AG20443 (cell line): Measurements from ENCODE around the gene FMN1.
A peak's percentile ranks its signal among the peaks of the same experiment; 100 is the strongest.

ENCODE experiments used
- DNase-seq: peaks from one replicate; pipeline ENCODE4 v3.0.0; 2012; ENCODE audit warnings: low spot score, mixed read lengths

Gene FMN1

GRCh38 chr15:33198541-33198940 is 4.0 kb upstream of the FMN1 start:
- no peak for DNase-seq

GRCh38 chr15:33197636-33198035 is 3.1 kb upstream of the FMN1 start:
- DNase-seq = no peak

DNA sequence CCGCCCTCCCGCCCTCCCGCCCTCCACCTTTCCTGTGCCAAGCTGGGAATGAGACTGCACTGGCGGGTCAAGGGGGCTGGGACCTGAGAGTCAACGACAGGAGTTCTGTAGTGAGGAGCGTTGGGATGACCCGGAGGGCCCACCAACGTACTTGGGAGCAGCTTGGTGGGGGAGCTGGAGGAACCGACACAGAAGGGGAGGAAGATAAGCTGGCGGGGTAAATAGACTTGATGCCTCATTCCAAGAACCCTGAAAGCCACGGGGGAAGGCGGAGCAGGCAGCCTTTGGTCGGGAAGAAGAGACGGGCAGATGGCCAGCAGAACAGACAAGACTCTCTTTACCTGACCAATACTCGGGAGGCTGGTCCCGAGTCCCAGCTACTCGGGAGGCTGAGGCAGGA is 277 bp downstream of the FMN1 start:
- DNase-seq = peak; percentile 15

- no peak for DNase-seq
Measured at GRCh38 chr15:33191591-33191990, 2.9 kb downstream of the FMN1 start.

DNA sequence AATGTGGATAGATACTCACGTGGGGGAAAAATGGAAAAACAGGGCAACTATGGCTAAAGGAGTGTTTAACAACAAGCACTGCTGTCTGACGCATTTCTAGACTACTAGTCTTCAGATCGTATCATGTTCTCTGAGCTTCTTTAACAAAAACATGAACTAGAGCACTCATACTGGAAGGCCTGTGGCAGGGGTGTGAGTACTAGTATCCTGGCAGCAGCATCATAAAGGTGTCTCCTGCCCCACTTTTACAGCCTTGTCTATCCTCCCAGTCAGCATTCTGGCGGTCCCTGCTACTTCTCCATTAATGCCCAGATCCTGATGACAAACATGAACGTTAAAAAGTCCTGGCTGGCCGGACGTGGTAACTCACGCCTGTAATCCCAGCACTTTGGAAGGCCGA is 4.0 kb downstream of the FMN1 start:
- no peak for DNase-seq

GRCh38 chr15:33188641-33189257 is 5.8 kb downstream of the FMN1 start:
- DNase-seq = no peak

- no peak for DNase-seq
Measured at GRCh38 chr15:33188159-33188558, 6.4 kb downstream of the FMN1 start.

DNA sequence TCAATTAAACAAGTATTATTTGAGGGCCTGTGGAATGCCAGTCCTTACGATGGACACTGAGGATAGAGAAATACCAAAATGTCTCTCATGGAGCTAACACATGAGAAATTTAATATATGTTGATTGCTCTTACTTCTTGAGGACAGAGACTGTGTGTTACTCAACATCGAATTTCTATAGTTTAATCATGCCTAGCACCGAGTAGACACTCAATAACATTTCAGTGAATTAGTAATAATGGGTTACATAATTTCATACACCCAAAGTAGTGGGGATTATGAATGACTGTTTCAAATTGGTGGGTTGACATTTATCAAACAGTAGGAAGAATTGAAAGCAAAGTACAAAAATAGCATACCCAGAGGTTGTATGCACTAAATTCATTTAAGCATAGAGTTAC is 11.2 kb downstream of the FMN1 start:
- no peak for DNase-seq

- DNase-seq = no peak
Measured at GRCh38 chr15:33182926-33183325, 11.6 kb downstream of the FMN1 start.

DNA sequence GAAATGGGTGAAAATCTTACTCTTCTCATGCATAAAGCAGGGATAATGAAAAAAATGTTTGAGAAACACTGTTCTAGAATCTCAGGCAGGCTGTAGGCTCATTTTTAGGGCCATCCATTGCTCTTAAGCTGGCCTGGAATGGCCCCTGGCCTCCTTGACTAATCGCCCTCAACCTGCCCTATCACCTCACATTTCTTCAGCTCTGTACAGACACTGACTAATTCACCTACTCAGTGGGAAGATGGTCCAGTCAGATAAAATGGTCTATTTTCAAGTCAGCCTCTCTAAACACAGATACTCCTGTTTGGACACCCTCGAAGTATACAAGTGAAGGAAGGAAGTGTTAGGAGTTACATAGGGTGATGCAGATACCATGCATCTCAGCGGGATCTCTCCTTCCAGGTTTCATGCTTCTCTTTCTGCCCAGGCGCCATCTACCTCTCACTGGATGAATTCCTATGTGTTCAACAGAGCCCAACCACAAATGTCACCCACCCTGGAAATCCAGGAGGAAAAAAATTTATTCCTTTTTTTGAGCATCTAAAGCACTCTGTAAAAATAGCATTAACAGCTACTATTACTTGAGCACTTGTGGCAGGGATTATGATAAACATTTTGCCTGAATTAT is 12.1 kb downstream of the FMN1 start:
- no peak for DNase-seq

- no peak for DNase-seq
Measured at GRCh38 chr15:33179874-33180273, 14.6 kb downstream of the FMN1 start.

- DNase-seq = no peak
Measured at GRCh38 chr15:33171202-33171601, 23.3 kb downstream of the FMN1 start.

DNA sequence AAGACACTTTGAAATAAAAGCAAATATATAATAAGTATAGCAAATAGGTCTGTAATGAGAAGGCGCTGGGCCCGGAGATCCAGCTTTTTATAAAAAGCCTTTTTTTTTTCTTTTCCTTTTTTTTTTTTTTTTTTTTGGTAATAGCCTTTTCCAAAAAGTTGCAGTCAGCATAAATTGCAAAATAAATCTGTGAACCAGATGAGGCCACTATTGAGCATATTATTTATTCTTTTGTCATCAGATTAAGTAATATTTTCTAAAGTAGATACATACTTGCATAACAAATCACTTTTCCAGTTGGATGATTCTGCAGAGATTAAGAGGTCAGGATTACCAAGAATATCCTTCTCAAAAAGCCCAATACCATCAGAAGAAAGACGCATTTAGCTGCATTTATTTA is 24.9 kb downstream of the FMN1 start:
- no peak for DNase-seq

GRCh38 chr15:33168444-33168843 is 26.1 kb downstream of the FMN1 start:
- no peak for DNase-seq

DNA sequence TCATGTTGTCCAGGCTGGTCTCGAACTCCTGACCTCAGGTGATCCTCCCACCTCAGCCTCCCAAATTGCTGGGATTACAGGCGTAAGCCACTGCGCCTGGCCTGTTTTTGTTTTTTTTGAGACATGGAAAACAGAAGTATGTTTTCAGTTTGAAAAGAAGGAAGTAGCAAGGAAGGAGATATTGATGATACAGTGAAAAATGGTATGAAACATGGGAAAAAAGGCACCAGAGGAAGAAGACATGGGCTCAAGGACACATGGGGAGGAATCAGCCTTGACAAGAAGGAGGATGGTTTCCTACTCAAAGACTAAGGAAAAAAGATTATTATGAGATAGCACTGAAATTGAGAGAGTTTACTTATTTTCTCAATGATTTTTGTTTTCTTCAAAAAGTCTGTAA is 30.7 kb downstream of the FMN1 start:
- DNase-seq = no peak

DNA sequence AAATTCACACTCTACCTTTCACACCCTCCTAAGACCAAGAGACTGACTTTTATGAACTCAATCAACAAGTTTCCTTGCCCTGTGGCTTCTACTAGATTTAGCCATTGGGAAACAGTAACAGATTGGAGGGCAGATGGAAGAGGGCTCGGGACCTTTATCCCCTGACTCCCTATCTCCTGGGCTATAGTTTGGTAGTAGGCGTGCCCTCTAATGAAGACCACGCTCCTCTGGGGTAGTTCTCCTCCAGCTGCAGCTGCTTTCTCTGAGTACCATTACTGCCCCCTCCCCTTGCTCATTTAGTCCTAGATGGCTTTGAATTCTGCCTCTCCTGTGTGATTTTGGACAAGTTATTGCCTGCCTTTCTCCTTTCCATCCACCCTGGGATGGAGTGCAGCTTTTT is 33.3 kb downstream of the FMN1 start:
- DNase-seq = no peak

DNA sequence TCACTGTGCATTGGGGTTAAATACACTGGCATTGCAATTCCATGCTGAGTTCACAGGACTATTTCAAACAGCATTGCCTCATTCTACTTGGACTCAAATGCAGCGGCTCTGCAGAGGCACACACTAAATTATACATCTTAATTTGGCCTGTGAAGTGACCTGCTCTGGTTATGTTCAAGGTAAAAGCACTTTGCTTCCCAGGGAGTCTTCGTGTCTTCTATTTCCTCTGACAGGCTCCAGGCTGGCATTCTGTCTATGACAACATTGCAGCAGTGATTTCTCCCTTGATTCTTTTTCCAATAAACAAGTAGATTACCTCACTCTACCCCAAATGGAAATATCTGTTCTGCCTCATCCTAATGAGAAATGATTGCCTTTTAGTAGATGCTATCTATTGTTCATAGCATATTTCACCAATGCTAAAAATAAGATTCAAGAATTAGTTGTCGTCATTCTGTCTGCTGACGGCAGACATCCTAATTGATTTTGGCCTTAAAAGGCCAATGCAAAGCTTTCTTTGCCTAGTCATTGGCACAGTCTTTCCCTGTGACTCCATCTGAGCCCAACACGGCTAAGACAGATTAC is 33.8 kb downstream of the FMN1 start:
- no peak for DNase-seq

GRCh38 chr15:33159726-33160453 is 34.6 kb downstream of the FMN1 start:
- no peak for DNase-seq

DNA sequence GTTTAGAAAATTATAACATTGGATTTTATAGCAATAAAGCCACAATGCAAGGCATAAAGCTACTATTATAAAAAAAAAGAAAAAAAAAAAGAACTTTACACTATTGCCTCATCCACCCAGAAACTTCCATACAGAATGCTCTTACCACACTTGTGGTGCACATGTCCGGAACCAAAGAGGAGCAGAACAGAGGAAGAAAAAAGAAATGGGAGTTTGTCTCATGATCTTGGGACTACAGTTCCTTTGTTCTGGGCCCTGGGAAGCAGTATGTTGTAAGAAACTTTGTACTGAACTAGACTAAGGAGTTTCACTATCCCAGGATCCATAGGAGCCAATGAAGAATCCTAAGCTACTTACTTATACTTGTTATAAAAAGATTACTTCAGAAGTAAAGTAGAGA is 36.1 kb downstream of the FMN1 start:
- no peak for DNase-seq

DNA sequence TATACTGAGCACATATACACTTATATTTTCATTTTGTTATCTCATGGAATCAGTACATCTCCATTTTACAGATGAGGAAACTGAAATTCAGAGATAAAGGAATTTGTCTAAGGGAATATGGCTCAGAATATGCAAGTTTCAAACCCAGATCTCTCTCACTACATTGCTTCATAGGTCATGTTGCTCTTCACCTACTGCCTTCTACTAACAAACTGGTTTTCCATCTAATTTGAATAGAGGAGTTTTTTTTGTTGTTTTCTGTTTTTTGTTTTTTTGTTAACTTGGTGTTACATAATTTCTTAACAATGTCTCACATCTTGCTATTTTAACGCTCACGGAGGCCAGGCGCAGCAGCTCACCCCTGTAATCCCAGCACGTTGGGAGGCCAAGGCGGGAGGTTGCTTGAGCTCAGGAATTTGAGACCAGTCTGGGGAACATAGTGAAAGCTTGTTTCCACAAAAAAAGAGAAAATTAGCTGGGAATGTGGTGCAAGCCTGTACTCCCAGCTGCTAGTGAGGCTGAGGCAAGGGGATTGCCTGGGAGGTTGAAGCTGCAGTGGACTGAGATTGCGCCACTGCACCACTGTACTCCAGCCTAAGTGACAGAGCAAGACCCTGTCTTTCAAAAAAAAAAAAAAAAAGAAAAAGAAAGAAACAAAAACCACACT is 37.0 kb downstream of the FMN1 start:
- no peak for DNase-seq

- DNase-seq = no peak
Measured at GRCh38 chr15:33155691-33156420, 38.7 kb downstream of the FMN1 start.
